ENCODE data around the gene CADM1.

CADM1 gene

DNA sequence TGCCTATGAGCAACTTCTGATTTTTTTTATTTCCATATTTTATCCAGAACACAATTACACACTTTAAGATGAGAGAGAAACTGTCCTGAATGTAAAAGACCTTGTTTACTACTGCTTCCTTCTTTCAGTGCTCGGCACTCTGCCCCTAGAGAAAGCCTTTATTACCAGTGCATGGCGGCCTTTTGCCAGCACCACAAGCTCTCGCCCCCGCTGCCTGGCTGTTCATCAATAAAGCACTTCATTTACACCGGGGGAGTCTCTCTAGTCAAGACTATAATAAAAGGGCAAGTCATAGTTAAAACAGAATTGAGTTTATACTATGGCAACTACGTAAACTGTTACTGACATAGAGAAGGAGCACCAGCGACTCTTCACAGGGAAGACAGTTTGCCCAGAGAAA lies 259.5 kb downstream of the CADM1 start:
- DNase-seq (ENCODE audit: low read depth): no peak

DNA sequence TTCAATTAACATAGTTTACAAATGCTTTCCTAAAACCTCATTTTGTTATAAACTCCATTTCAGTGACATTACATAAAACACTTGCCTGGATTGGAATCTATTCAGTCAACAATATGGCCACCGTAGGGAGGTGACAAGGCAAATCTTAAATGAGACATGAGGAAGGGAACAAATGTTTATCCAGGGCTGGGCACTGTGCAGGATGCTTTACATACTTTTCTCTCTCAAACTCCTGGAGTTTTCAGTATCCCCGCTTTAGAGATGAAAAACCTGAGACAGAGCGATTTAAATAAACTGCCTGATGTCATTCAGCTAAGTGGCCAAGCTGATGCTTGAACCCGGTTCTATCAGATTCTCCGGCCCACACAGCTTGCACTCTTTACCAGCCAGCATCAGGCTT lies 259.9 kb downstream of the CADM1 start:
- DNase-seq (ENCODE audit: low read depth): no peak

DNA sequence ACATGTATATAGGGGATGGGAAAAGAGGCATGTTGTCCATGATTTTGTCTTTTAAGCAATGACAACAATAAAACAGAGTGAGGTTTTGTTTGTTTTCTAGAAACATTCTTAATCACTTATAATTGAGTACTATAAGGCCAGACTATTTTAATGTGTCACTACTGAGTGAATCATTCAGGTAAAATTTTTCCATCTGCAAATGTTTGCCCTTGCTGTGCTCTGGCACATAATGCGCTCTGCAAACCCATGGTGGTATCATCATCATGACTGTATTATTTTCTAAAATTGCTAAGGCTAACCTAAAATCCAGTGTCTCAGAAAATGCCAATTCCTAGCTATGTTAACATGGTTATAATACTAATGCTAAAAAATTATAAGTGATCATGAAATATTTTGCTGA lies 261.2 kb downstream of the CADM1 start:
- no peak for DNase-seq (ENCODE audit: low read depth)

DNA sequence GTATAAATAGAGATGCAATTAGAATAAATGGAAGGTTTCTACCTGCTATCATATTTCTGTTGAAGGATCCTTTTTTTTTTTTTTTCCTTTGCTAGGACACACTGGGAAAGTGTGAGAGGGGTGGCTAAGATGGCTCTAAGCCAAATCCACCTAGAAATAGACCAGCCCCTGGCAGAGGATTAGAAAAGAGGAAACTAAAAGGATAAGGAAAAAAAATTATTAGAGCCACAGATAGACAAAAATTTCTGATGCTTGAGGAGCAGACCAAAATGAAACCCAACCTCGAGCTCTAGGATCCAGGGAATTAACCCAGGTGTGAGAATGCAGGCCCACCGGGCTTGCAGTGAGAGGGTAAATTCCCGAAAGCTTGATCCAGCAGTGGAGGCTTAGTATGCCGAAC lies 262.3 kb downstream of the CADM1 start:
- DNase-seq (ENCODE audit: low read depth): no peak

DNA sequence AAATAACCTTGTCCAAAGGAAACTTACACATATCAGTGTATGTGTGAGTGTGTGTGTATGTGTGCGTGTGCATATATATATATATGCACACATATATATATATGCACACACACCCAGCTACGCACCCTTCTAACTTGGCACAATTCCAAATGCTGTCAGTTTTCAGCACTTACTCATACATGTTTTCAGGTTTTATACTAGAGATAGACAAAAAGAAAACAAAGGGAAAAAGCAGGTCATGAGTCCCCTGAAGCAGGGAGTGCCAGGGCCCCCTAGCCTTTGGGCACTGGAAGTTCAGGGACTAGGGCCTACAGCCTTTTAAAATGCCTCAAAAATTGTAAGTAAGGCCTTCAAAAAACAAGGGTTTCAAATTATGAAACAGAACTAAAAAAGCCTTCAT lies 265.4 kb downstream of the CADM1 start:
- DNase-seq (ENCODE audit: low read depth): no peak

DNA sequence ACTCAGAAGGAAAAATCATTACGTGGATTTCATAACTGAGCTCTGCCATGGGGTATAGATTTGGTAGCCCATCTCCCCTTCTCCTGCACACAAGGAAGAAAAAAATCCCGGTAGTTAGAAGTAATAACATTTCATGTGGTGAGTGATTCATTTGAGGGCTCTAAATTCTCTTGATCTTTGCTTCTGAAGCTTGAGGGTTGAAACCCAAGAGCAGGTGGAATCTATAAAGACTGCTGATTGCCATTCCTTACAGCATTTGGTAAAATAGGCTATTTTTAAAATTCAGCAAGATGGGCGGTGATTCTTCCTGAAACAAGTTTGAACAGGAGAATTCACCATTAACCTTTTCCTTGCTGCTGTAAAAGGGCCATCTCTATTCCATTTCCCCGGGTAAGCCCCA lies 266.1 kb downstream of the CADM1 start:
- DNase-seq (ENCODE audit: low read depth): no peak

DNA sequence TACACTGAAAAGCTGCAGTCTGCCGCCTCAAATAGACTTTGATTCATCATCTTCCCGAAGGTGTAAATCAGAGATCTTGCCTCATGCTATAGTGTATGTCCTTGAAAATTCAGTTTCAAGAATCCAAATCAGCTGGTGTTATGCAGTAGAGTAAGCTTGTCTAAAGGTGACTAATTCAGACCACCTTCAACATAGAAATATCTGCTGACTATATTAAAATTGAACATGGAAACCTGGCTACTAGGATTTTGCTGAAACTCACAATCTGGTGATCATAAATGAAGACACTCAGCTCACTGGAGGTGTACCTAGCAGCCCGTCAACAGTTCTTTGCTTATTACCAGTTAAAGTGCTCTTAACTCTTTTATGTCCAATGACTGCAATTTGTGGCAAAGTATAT lies 266.6 kb downstream of the CADM1 start:
- no peak for DNase-seq (ENCODE audit: low read depth)

DNA sequence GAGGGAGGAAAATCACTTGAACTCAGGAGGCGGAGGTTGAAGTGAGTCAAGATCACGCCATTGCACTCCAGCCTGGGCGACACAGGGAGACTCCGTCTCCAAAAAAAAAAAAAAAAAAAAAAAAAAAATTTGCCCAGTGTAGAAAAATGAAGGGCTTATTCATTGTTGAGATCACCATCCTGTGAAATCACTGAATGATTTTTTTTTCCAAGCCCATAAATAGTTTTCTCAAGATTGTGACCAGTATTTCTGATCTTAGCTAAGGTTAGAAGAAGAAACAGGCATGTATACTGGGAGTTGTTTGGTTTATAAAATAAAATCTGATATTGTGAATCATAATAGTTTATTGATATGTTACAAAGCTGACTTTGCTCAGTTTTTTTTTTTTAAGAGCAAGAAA lies 269.4 kb downstream of the CADM1 start:
- DNase-seq (ENCODE audit: low read depth): no peak

DNA sequence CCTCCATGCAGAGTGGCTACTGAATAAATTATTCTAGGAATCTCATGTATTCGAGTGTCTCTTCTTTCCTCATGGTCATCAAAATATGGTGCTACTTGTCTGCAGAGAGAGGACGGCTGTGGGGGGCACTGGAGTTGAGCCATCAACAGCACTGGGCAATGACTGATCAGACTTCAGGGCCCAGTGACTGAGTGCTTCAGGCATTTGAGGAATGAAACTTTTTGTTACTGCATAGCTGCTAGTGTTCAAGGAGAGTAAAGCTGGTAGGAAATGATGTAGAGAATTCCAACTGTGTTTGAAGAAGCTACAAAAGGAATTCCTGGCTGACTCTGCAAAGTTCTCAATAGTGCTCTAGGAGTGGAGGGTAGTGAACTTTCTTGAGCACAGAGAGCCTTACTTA lies 277.7 kb downstream of the CADM1 start:
- DNase-seq (ENCODE audit: low read depth): no peak

DNA sequence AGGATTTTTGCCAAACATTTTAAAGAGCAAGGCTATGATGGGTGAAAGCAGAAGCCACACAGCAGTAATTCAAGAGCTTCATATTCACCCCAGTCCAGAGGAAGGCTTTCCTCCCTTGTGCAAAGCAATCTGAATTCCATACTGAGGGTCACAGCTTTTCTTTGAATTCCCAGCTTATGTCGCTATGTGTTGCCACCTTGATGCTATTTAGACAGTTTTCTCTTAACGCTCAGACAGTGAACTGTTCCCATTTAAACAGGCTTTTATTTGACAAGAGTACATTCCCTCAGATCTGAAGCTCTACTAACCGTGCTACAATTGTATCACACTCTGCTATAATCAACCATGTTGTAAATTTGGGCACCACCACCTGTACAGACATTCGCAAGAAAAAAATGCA lies 279.7 kb downstream of the CADM1 start:
- no peak for DNase-seq (ENCODE audit: low read depth)

DNA sequence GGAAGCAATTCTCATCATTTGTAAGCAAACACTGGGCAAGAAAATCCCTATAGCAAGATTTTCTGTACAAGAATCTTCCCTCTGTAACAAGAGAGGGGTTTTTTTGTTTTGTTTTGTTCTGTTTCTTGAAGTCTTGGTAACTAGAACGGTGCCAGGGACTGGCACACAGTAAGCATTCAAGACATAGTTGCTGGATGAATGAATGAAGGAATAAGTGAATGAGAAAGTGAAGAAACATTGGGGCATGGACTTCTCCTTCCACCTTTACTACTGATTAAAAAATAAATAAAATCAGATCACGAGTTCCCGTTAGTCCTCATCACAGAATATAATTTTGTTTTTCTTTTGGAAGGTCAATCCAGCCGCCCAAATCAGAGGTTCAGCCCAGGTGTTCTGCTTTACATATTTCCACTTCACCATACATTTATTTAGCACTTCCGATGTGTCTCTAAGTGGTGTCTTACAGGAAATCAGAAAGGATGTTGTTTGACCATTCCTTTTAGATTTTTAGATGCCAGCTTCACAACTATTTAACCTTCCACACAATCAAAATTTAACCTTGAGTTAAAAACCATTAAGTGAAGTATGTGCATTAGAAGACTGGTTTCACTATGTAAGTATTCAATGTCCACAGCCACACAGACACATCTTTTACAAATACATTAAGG lies 281.2 kb downstream of the CADM1 start:
- no peak for DNase-seq (ENCODE audit: low read depth)

DNA sequence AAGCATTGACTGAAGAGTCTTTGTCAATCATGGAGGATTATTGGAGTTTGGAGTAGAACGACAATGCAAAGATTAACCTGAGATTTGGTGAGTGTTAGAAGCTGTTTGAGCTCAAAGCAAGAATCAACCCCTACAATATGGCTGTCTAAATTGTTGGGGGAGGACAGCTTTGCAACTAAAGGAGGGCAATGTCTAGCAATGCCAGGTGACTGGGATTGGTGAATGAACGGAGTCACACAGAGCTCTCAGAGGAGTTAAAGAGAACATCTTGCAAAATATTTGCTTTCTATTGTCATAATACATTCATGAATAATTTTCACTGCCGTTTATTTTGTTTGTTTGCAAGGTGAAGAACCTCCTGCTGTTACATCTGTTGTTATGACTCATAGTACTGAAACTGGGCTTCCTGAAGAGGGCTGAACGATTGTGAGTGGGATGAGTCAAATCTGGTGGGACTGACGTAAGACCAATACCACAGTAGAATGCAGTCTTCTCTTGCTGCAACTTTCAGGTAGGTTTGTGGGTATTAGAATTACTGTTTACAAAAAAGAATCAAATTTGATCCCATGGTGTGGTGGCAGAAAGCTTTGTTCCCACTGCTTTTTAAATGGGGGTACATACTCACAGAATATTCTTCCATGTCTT lies 281.9 kb downstream of the CADM1 start:
- no peak for DNase-seq (ENCODE audit: low read depth)

DNA sequence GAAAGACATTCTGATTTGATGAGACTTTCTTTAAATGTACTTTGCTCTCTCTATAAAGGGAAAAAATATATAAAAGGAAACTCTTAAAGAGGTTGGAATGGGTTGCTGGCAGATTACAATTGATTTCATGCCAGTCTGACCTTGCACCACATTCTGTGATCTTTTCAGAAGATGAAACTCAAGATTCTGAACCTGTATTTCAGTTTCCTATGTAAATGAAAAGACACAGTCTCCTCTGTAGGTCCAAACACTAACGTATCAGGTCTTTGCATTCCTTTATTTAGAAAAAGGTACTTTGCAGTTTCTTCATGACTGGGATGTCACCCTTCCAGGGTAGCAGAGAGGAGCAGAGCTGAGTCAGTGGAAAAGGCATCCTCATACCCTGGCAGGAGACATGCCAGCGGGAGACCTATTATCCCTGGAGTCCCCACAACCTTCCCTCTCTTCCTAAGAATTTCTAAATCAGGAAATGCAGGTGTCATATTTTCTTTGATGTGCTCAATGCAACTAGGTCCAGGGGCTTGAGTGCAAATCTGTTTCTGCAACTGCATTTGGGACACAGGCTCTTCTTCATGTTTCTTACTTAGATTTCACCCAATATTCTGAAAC lies 282.6 kb downstream of the CADM1 start:
- no peak for DNase-seq (ENCODE audit: low read depth)

DNA sequence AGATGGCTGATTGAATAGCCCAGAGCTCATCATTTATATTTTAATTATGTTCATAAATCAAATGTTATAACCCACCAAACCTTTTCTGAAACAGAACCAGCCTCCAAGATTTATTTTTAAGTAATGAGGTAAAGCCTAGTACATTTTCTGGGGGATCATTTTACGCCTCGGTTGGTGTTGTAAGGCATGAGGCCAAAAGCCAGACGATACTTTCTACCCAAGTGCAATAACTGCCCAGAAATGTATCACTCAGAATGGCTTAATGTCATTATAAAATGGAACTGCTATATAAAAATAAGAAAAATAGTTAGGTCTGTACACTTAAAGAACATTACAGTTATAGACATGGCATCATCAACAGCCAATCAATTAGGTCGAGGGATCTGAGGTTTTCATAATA lies 283.3 kb downstream of the CADM1 start:
- no peak for DNase-seq (ENCODE audit: low read depth)

DNA sequence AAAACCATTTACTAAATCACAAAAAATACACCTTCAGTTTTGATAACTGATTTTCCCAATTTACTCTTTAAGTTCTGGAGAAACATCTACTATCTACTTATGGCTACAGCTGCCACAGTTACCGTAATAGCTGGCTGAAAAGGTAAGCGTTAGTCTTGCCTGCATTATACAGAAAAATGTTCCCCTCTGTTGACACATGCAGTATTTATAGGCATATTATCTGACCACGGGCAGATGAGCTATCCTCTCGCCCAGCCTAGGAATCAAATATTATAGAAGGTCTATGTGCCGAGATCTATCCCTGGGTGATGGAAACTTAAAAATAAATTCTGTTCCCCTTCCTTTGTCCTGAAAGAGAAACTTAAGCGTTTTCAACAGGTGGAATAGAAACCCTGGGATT lies 283.8 kb downstream of the CADM1 start:
- DNase-seq (ENCODE audit: low read depth): no peak

DNA sequence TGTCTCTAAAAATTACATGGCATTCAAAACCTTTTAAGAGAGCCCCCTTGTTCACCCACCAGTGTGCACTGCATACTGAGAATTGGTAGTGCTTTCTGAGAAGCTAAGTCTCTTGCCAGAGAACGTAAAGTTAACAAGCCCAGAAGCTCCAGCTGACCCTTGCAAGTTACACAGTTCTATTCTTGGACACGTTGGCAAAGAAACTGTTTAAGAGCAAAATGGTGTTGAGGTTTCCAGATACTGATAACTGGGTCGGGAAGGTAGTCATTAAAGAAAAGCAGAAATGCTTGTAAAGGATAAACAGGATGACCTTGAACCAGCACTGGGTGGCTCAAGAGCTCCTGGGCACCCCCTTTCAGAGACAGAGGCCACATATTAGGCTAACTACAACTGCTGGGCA lies 284.8 kb downstream of the CADM1 start:
- DNase-seq (ENCODE audit: low read depth): no peak

DNA sequence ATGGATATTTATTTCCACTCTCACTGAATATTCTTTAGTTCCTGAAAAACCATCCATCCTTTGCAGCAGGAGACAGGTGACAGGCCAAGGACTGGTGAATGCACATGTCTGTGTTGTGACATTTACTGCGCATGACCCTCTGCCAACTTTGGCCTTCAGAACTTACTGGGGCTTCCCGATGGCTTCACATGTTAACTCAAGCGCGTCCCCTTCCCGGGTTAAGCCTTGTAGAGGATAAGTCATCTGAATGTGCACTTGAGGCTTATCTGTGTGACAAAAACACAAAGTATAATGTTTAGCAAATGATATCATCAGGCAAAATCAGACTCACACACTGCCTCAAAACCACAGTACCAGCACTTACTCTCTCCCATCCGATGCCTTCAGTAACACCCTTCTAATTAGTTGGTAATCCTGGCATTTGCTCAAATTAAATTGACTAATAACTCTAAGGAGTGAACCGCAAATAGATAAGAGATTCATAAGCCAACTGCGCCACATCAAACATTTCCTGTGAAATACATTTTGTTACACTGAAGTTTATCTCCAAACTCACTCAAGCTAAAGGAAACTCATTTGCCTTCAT lies 286.4 kb downstream of the CADM1 start:
- no peak for DNase-seq (ENCODE audit: low read depth)

DNA sequence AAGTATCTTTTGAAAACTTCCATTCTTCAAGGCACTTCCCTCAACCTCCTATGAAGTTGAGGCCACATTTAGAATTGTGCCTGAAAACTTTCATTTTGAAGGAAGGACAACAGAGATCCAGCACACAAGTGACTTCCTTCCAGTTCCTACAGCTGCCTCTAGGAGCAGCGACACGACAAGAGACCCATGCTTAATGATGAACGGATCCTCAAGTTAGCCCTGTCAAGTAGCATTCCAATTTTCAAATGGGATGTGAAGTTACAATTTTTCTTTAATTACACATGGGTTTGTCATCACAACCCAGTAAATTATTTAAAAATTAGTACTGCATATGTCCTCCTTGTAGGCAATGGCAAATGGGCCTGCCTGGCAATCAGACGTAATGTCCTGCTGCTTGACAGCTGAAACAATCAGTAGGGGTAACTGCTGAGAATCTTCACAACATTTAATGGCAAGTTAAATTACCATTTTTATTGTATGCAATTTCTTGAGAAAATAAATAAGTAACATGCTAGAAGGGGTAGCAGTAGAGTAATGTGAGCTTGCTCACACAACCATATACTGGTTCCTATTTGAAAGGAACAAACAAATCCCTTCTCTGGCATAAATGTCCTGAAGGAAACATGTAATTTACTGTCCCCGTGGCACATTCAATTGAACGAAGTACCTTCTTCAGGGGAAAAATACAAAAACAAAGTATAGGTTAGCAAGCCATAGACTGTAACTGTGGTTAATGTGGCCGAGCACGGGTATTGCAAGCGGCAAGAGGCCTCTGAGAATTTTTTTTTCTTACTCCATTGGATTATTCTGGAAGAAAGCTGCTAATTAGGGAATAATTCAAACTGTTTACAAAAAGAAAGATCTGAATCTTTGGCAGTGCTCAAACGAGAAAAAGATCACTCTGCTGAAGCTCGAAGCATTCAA lies 288.3 kb downstream of the CADM1 start:
- DNase-seq (ENCODE audit: low read depth): no peak

DNA sequence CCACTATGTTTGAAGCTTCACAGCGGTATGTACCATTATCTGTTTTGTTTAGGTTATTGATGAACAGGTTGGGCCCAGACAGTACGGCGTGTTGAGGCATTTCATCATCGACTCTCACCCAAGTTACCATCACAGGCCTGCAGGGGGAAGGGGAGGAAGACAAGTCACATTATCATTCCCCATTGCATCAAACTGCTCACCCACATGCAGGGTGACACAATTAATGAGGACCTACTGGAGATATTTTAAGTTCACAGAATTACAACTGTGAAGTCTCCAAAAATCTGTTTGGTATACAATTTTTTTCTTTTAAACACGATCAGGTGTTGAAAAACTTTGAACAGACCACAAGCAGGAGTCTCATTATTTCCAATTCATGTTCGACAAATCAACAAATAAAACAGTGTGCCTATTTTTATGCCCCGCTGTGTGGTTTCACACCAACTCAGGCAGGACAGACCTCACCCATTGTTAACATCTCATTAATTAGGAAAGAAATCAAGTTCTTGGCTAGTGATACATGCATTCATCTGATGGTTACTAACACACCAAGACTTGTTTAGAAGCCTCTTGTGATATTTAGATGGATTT lies 289.5 kb downstream of the CADM1 start:
- DNase-seq (ENCODE audit: low read depth): no peak

DNA sequence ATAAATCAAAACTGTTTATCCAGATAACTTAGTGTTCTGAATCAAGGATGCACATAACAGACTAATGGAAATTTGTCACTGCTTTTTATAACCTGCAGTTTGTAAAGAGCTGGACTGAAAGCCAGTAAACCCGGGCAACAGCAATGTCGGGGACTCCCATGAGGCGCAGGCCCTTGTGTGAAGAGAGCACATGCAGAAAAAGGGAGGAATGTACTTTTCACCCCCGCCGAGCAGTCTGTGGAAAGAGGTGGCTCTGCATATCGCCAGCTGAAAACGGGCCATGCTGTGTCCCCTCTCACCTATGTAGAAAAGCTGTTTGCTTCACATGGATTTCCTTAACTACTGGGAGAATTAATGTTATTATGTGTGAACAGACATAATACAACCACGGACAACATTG lies 291.2 kb downstream of the CADM1 start:
- DNase-seq (ENCODE audit: low read depth): no peak

DNA sequence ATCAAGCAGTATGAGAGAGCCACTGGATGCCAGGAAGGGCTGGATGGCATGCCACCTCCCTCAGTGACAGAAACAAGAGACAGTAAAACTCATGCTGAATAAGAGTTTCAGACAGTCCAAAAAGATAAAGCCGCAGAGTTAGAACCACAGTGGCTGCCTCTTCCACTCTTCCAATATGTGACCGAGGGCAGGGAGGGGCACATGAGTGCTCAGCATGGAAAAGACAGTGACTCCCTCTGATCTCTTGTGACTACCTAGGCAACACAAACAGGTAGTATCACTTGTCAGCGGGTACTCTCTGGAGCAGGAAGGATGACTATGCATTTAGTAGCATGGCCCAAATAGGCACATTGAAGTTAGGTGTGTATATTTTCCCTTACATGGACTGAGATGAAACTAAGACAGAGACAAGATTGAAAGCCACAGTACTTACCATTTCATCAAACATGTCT lies 295.4 kb downstream of the CADM1 start:
- DNase-seq (ENCODE audit: low read depth): no peak

DNA sequence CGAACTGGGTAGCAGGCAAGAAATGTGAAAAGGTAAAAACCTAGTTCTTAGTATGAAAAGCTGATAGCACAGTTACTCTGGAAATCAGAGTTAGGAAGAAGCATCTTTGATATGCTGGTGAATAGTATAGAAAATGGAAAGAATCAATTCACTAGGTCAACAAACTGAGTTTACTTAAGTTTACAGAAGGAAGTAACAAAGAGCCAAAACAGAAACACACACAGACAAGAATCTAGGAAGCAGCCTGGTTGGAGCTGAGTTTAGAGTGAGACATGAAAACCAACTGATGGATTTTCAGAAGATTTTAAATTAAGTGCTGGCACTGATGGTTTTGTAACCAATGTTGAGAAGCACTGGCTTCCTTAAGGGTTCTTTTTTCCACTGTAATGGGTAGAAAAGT lies 296.3 kb downstream of the CADM1 start:
- no peak for DNase-seq (ENCODE audit: low read depth)

All from stimulated activated CD8-positive, alpha-beta memory T cell treated with anti-CD3 and anti-CD28 coated beads, Interleukin-7, amount 100 ng/mL, for 24 hours (primary cell).